ENCODE results near the gene YPEL1.
"Not testable (repeated sequence)": the region's sequence is repeated elsewhere in the genome, so short reads cannot be mapped to it uniquely, and the experiment has no call there.

Gene YPEL1

DNA sequence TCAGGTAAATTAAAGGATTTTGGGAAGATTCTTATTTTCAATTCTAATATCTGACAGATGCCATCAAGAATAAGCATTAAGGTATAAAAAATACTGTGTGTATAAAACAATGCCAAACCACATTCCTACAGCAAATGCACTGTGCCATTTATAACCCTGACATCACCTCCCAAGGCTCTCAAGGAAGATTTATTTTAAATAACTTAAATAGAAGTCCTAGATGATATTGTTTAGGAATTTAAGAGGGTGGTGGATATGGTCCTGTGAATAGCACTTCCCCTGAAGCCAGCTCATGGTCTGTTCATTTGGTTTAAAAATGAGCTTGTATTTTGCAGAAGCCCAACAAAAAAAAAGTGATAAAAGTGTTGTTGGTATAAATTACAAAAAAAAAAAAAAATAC is 37.7 kb downstream of the YPEL1 start:
- DNase-seq, result no peak

GRCh38 chr22:21697021-21697771 is 38.4 kb downstream of the YPEL1 start:
- no peak for DNase-seq

DNA sequence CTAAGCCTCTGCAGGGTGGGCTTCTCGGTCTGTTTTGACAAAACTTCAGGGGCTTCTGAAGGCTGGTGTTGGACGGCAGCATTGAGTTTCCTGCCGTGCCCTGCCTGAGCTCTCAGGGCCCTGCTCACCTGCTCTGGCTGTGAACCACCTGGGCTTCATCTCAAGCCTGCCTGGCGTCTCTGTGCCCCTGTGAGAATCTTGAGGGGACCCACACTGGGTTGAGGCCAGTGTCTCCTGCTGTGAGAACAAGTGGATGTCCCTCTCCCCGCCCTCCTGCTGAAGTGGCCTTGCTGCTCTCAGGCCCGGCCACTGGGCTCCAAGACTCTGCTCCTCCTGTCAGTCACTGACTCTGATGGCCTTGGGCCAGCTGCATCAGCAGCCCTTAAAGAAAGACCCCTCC is 39.5 kb downstream of the YPEL1 start:
- no peak for DNase-seq

- no peak for DNase-seq
Observed at GRCh38 chr22:21695430-21696085, 40.0 kb downstream of the YPEL1 start.

DNA sequence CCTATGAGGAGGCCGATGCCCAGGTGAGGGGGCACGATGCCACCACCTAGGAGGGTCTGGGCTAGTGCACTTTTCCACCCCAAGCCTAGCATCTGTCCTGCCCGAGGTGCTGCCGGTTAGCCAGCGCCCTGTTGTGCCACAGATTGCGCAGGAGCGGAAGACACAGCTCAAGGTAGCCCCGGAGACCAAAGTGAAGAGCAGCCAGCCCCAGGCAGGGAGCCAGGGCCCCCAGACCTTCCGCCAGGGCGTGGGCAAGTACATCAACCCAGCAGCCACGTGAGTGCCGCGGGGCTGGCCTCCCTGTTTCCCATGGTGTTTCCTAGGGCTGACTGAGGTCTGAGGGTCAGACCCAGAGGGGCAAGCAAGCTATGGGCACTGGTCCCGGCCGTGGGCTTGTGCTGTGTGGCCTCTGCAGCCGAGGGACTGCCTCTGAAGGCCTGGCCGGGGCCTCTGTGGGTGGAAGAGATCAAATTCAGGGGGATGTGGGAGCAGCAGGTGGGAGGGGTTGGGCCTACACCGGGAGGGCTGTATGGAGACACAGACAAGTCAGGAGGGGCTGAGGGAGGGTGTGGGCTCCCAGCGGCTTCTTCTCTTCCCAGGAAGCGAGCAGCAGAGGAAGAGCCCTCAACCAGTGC is 40.7 kb downstream of the YPEL1 start:
- DNase-seq, result no peak

GRCh38 chr22:21694394-21694793 is 41.2 kb downstream of the YPEL1 start:
- DNase-seq, result no peak

DNA sequence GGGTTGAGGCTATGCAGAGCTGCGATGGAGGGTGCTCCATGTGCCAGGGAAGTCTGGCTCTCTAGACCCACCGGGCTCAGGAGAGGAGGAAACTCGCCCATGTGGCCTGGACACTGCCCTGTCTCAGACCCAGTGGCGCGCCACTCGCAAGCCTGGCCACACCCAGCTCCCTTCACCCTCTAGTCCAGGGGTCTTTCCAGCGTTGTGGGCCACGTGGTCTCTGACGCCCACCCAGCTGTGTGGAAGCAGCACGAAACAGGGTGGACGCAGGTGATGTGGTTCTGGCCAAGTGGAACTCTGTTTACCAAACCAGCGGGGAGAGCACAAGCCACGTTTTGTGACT is 41.6 kb downstream of the YPEL1 start:
- DNase-seq, result no peak

DNA sequence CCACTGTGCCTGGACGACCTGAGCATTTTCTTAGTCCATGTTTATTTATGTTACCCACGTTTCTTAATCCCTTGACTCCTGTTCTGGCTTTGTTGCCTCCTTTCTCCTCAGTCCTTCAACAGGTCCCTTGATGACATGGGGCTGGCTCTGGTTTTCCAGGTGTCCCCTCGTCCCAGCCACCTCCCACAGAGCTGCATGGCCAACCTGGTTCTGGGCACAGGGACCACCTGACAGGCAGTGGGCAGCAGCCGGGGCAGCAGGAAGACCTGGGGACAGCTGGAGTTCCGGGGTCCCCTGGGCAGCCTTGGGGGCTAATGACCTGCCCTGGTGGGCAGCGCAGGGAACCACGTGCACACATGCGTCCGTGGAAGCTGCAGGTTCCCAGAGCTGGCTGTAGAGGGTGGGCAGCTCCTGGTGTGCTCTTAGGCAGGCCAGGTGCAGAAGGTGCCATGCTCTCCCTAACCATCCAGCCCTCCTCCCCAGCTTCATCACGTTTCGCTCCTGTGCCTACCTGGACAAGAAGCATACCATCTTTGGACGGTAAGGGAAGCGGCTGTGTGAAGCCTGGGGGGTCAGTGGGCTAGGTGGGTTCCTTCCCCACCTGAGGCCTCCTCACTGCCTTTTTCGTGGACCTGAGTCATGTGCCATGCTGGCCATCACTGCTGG is 42.1 kb downstream of the YPEL1 start:
- no peak for DNase-seq

DNA sequence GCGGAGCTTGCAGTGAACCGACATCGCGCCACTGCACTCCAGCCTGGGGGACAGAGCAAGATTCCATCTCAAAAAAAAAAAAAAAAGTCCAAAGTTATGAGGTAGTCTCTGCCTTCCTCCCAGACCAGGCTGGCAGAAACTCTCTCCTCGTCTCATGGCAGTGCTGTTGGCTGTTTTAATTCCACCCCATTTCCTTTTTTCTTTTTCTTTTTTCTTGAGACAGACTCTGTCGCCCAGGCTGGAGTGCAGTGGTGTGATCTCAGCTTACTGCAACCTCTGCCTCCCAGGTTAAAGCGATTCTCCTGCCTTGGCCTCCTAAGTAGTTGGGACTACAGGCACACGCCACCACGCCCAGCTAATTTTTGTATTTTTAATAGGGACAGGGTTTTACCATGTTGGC is 42.7 kb downstream of the YPEL1 start:
- not testable (repeated sequence) for DNase-seq

GRCh38 chr22:21691816-21692215 is 43.8 kb downstream of the YPEL1 start:
- DNase-seq, result no peak

GRCh38 chr22:21690401-21690801 is 45.2 kb downstream of the YPEL1 start:
- DNase-seq, result no peak

- no peak for DNase-seq
Observed at GRCh38 chr22:21688706-21689381, 46.8 kb downstream of the YPEL1 start.

GRCh38 chr22:21688341-21688705 is 47.3 kb downstream of the YPEL1 start:
- DNase-seq, result no peak

- DNase-seq, result no peak
Observed at GRCh38 chr22:21687685-21688259, 47.8 kb downstream of the YPEL1 start.

DNA sequence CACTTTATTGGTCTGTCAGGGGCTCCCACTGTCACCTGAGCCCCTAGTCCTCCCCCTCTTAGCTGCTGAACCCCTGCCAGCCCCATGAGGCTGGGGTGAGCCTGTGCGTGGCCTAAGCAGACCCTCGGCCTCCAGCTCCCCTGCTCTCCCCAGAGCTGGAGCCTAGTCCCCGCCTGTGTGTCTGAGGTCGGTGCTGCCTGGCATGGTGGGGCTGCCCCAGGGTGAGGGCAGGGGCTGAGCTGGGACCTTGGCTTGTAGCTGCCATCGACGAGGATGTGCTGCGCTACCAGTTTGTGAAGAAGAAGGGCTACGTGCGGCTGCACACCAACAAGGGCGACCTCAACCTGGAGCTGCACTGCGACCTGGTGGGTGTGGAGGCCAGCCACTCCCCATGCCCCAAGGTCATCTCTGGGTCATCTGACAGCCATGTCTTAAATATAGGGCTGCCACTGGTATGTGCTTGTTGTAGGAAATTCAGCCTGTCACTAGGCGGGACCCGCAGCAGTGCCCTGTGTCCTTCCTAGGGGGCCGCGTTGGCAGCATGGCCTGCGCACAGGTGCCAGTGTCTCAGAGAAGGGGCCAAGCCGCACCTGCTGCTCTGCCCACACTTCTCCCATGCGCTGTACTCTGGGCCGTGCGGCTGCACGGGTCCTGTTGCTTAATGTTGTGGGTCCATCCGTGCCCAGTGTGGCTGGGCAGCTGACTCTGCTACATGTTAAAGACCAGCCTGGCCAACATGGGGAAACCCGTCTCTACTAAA is 48.8 kb downstream of the YPEL1 start:
- no peak for DNase-seq

GRCh38 chr22:21686193-21686608 is 49.4 kb downstream of the YPEL1 start:
- DNase-seq, result no peak

DNA sequence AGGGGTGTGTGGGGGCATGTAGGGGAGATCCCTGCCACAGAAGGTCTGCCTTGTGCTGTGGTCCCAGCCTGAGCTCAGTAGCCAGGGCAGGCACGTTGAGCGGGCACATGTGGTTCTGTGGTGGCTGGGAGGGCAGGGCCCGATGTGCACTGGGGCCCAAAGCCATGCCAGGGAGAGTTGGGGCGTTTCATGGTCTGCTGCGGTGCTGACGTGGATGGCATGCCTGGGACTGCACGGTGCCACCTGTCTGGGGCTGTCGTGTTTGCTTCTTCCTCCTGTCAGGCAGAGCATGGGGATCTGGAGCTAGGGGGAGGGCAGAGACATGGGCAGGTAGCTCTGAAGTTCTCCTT is 50.5 kb downstream of the YPEL1 start:
- no peak for DNase-seq

DNA sequence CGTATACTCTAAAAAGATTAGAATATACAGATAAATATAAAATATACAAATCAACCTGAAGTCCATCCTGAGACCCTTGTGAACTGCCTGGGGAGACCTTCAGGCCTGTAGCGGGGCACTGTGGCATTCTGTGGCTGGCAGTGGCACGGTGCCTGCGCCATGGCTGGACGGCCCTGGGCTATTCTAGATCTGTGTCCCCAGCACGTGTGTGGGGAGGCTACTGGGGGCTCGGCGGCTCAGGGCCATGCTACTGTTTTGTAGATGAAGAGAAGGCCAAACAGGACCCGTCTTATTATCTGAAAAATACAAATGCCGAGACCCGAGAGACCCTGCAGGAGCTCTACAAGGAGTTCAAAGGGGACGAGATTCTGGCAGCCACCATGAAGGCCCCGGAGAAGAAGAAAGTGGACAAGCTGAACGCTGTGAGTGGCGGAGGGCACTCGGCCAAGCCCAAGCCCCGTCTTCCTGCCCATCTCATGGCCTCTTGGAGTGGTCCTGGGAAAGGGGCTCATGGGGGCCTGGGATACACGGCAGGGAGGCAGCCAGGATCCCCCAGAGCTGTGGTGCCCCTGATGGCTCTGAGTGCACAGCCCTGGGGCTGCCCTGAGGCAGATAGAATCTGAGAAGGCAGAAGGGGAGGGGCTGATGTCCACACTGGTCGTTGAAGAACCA is 51.0 kb downstream of the YPEL1 start:
- DNase-seq, result no peak

DNA sequence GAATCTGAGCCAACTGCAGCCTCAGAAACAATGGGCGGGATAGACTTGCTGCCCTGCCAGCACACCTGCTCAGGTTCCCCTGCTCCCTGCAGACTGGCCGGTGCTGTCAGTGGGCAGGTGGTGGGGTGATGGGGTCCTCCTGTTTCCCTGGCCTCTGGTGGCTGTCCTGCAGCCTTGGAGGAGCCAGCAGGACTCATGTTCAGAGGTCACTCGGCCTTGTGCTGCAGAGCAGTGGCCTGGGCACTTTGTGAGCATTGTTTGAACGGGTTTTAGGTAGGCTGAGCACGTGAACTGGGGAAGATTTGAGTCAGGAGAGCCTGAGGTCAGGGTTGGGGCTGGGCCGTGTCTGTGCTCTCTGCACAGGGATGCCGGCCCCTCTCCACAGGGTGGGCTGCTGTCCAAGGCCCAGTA is 52.2 kb downstream of the YPEL1 start:
- DNase-seq, result no peak

DNA sequence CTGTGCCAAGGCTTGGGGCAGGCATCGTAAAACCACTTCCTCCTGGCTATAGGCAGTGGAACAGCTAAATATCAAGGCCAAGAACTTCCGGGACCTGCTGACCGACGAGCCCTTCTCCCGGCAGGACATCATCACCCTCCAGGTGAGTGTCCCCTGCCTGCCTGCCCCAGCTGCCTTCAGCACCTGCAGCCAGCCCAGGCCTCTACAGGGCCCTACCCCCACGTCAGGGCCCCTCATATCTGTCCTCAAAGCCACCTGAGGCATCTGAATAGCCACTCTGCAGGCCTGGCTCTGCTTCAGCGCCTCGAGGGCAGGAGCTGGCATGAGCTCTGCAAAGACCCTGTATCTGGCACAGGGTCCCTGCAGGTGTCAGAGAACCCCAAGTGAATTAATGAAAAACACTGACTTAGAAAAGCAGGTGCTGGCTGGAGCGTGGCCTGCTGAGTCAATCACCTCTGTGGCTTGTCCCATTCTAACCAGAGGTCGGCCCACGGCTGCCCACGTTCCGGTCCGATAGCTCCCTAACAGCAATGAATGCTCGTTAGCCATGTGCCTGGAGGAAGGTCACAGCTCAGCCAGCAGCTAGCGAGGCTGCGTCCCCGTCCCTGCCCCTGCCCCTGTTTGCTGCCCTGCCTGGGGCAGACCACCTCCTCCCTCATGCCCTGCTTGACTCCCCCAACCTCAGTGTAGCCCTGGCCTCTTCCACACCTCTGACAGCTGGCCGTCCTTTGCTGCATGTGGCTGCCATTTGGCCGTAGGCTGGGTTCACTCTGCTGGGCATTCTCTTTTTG is 53.0 kb downstream of the YPEL1 start:
- DNase-seq, result no peak
